HUDEP-2 (cell line): Measurements from ENCODE around the gene MINDY3.

Source experiments
- DNase-seq, 76 experiments: peaks; one replicate each; lab custom pipeline; 2025; ENCODE audit not compliant: unreplicated experiment in 76 of 76; lab: John Stamatoyannopoulos, UW

Gene MINDY3

GRCh38 chr10:15741581-15741980 is 118.7 kb downstream of the MINDY3 start:
- DNase-seq: no peak

GRCh38 chr10:15740261-15740660 is 120.0 kb downstream of the MINDY3 start:
- no peak for DNase-seq

- no peak for DNase-seq
Measured at GRCh38 chr10:15739254-15739970, 120.9 kb downstream of the MINDY3 start.

GRCh38 chr10:15738270-15738925 is 121.9 kb downstream of the MINDY3 start:
- no peak for DNase-seq

- DNase-seq: no peak
Measured at GRCh38 chr10:15737656-15738055, 122.7 kb downstream of the MINDY3 start.

GRCh38 chr10:15735763-15736162 is 124.5 kb downstream of the MINDY3 start:
- no peak for DNase-seq

GRCh38 chr10:15730341-15730740 is 130.0 kb downstream of the MINDY3 start:
- DNase-seq: no peak

GRCh38 chr10:15729890-15730289 is 130.4 kb downstream of the MINDY3 start:
- DNase-seq: no peak
